Measurements from ENCODE around the gene DUOX1. TPM values are rescaled to one million over a fixed set of nuclear protein-coding genes. Genes with fewer than 3 reads are reported as not detected.

DUOX1 gene
- total RNA-seq (2022; extraction: Qiagen RNA extraction; ENCODE audit: low read depth) = 0.02 TPM in 1 of 5 replicates, not detected in the others

DNA sequence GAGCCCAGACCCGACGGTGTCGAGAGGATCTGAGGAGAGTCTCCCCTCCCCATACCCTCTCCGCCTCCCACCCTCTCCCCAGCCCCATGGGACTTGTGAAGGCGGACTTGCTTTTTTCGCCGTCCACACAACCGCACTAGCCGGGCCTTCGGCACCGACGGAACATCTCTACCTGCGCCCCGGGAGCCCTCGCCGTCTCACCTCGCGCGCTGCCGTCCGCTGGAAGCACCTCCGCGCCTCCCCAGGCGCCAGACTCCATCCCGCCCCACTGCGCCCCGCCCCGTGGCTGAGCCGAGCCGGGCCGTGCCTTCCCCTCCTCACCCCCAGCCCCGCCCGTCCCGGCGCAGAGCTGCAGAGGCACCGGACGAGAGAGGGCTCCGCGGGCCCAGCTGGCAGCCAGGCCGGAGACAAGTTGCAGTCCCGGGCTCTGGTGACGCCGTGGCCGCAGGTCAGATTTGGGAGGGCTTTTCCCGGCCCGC lies at the start of gene DUOX1, which contains the start of gene DUOXA1:
Gene DUOX1, plus strand, starts transcription at position 344 of the 479 bp plus-strand sequence. CDS start 1,973 bp downstream, outside the sequence.
Gene DUOXA1, minus strand, starts transcription at position 229 of the 479 bp plus-strand sequence. CDS start 6,865 bp downstream, outside the sequence.

GRCh38 chr15:45114076-45114750 lies 15.6 kb upstream of the DUOX1 start, which contains the start of the genes DUOX2 and DUOXA2:
TSS of gene DUOX2 (minus strand) at chr15:45114172. CDS start at chr15:45113411, 761 bp downstream.
TSS of gene DUOXA2 (plus strand) at chr15:45114326. CDS start at chr15:45114606, 280 bp downstream.

GRCh38 chr15:45187894-45188830 lies 58.4 kb downstream of the DUOX1 start, which contains the start of gene SHF:
TSS of gene SHF (minus strand) at chr15:45187966. CDS start at chr15:45187951, 15 bp downstream.

Other genes starting within 250 kb of the DUOX1 start
- not detected in 5 replicates for gene TERB2, start 173.3 kb upstream of the DUOX1 start, total RNA-seq (2022; extraction: Qiagen RNA extraction; ENCODE audit: low read depth)
- 32.2 to 36.7 TPM (median 35.2 TPM) in 5 replicates for gene SORD, start 106.8 kb upstream of the DUOX1 start, total RNA-seq (2022; extraction: Qiagen RNA extraction; ENCODE audit: low read depth)
- gene DUOX2, start 15.8 kb upstream of the DUOX1 start, total RNA-seq (2022; extraction: Qiagen RNA extraction; ENCODE audit: low read depth) = 0.04 to 0.06 TPM (median 0.05 TPM) in 5 replicates
- gene DUOXA2, start 15.7 kb upstream of the DUOX1 start, total RNA-seq (2022; extraction: Qiagen RNA extraction; ENCODE audit: low read depth) = not detected in 5 replicates
- 0.09 to 0.11 TPM (median 0.10 TPM) in 4 of 5 replicates, not detected in the other for gene DUOXA1, start 115 bp upstream of the DUOX1 start, total RNA-seq (2022; extraction: Qiagen RNA extraction; ENCODE audit: low read depth)
- 0.29 to 0.74 TPM (median 0.69 TPM) in 5 replicates for gene SHF, start 58.0 kb downstream of the DUOX1 start, total RNA-seq (2022; extraction: Qiagen RNA extraction; ENCODE audit: low read depth)
- gene SLC28A2, start 122.2 kb downstream of the DUOX1 start, total RNA-seq (2022; extraction: Qiagen RNA extraction; ENCODE audit: low read depth) = not detected in 5 replicates
- 2.2 to 3.0 TPM (median 2.5 TPM) in 5 replicates for gene GATM, start 248.6 kb downstream of the DUOX1 start, total RNA-seq (2022; extraction: Qiagen RNA extraction; ENCODE audit: low read depth)